H1 (cell line): Measurements from ENCODE around the gene PPP2R2C. TPM values are rescaled to one million over a fixed set of nuclear protein-coding genes. Genes with fewer than 3 reads are reported as not detected.

Source experiments
- GABPA ChIP-seq: IDR thresholded peaks from 2 replicates; pipeline ENCODE4 v1.6.1; 2011; ENCODE audit warnings: mild to moderate bottlenecking, low read length, moderate library complexity, borderline replicate concordance; ENCODE audit not compliant: insufficient read depth
- GTF2F1 ChIP-seq: IDR thresholded peaks from 2 replicates; pipeline ENCODE4 v1.6.1; 2012; ENCODE audit warnings: low read depth, low read length, improper control_type of control experiment, borderline replicate concordance
- JUND ChIP-seq: IDR thresholded peaks from 2 replicates; pipeline ENCODE4 v1.6.1; 2011; ENCODE audit warnings: mild to moderate bottlenecking, improper control_type of control experiment, low read length
- KDM1A ChIP-seq: fragments of 200-600, 300-600 bp; sonication (generic); IDR thresholded peaks from 2 replicates; pipeline ENCODE4 v1.7.1; 2016; ENCODE audit warnings: mild to moderate bottlenecking, low read length, borderline replicate concordance
- POLR2A ChIP-seq, 2 experiments: IDR thresholded peaks; 1 replicate in 1 of 2; 2 replicates in 1 of 2; pipeline ENCODE4 v1.6.1; 2011; ENCODE audit warnings: low read depth in 2 of 2, low read length in 2 of 2, mild to moderate bottlenecking in 2 of 2; ENCODE audit errors: control extremely low read depth in 1 of 2
- SIX5 ChIP-seq: IDR thresholded peaks from 2 replicates; pipeline ENCODE4 v1.6.1; 2011; ENCODE audit warnings: mild to moderate bottlenecking, low read depth, low read length
- TAF1 ChIP-seq: IDR thresholded peaks from 2 replicates; pipeline ENCODE4 v1.6.1; 2011; ENCODE audit warnings: mild to moderate bottlenecking, low read depth, low read length
- polyA plus RNA-seq, 7 experiments: library from polyadenylated mRNA; depleted of rRNA in 3 of 7; stranded (reverse) in 5 of 7; unstranded in 2 of 7; fragments of >200 nt in 5 of 7; fragments of 200-250 nt in 2 of 7; gene quantifications; 1 replicate in 5 of 7; 2 replicates in 1 of 7; 4 replicates in 1 of 7; pipeline versions ENCODE4 v1.2.1 to v1.2.3, GENCODE V29; 2011 to 2013; ENCODE audit warnings: missing spikeins in 2 of 7, mixed read lengths in 2 of 7
- total RNA-seq: library from RNA; stranded (reverse); fragmentation: NEBNext Ultra II Directional; extraction: Animal tissue kit (Norgen Biotek cat#: 25700); gene quantifications from 2 replicates; pipeline ENCODE4 v1.2.1, GENCODE V29; 2021
- TF ChIP-seq, protein P1 (sequence below), 3 experiments: IDR thresholded peaks; 1 replicate in 2 of 3; 2 replicates in 1 of 3; pipeline versions ENCODE4 v1.5.1 to v1.6.1; 2011; ENCODE audit warnings: low read length in 3 of 3, mild to moderate bottlenecking in 3 of 3, inconsistent platforms in 2 of 3, low read depth in 1 of 3, moderate library complexity in 1 of 3; ENCODE audit not compliant: insufficient read depth in 1 of 3; ENCODE audit errors: control extremely low read depth in 1 of 3
- TF ChIP-seq, protein P2 (sequence below): IDR thresholded peaks from 2 replicates; pipeline ENCODE4 v1.6.1; 2011; ENCODE audit warnings: low read depth, mild to moderate bottlenecking, low read length; ENCODE audit not compliant: insufficient read depth

The PPP2R2C gene
- total and polyA plus RNA-seq, 2 of the 8 experiments (the other 6 are each of a cell fraction or from before 2014, with no cell fraction given) = 6.4 TPM

- TF ChIP-seq, protein P1, sequence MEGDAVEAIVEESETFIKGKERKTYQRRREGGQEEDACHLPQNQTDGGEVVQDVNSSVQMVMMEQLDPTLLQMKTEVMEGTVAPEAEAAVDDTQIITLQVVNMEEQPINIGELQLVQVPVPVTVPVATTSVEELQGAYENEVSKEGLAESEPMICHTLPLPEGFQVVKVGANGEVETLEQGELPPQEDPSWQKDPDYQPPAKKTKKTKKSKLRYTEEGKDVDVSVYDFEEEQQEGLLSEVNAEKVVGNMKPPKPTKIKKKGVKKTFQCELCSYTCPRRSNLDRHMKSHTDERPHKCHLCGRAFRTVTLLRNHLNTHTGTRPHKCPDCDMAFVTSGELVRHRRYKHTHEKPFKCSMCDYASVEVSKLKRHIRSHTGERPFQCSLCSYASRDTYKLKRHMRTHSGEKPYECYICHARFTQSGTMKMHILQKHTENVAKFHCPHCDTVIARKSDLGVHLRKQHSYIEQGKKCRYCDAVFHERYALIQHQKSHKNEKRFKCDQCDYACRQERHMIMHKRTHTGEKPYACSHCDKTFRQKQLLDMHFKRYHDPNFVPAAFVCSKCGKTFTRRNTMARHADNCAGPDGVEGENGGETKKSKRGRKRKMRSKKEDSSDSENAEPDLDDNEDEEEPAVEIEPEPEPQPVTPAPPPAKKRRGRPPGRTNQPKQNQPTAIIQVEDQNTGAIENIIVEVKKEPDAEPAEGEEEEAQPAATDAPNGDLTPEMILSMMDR (IDR thresholded peaks at IDR 0.05; ENCODE audit: control extremely low read depth in 1 of 3, insufficient read depth in 1 of 3, low read depth in 1 of 3, low read length in 3 of 3) = no peak
- TF ChIP-seq GABPA (no peak), GTF2F1 (no peak), TAF1 (no peak), SIX5 (no peak), POLR2A (IDR thresholded peaks at IDR 0.05; ENCODE audit: control extremely low read depth in 1 of 2, low read depth in 2 of 2, low read length in 2 of 2) (no peak), JUND (no peak), KDM1A (no peak)
- TF ChIP-seq, protein P2, sequence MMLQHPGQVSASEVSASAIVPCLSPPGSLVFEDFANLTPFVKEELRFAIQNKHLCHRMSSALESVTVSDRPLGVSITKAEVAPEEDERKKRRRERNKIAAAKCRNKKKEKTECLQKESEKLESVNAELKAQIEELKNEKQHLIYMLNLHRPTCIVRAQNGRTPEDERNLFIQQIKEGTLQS = no peak
Observed at GRCh38 chr4:6478546-6479220, 6.3 kb upstream of the PPP2R2C start (continued).
